Suppressor macrophage treated with lipopolysaccharide for 1 hour (primary cell): ENCODE data around the gene BTBD16.

ENCODE experiments used
- DNase-seq, 3 donors: peaks; one replicate each; pipeline ENCODE4 v3.0.0-alpha.2; 2020 to 2022

The BTBD16 gene

GRCh38 chr10:122323189-122323588, 52.1 kb downstream of the BTBD16 start:
- DNase-seq, result no peak

GRCh38 chr10:122323941-122324675, 53.0 kb downstream of the BTBD16 start:
- peak; percentile 64 to 88 (median 82) for DNase-seq

DNA sequence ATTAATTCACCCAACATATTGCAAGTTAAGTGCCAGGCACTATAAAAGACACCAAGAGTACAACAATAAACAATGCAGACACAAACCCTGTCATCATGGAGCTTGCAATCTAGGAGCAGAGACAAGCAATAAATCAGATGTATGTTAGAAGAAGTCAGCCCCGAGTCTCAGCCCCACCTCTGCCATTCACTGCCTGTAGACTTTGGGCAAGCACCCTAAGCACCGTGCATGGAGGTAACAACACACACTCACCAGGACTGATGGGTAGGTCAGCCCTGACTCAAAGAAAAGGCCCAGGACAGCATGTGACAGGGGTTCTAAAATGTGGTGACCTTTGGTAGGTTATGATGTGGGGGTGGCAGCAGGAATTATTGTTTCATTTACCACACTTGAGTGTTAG, 54.1 kb downstream of the BTBD16 start:
- no peak for DNase-seq

DNA sequence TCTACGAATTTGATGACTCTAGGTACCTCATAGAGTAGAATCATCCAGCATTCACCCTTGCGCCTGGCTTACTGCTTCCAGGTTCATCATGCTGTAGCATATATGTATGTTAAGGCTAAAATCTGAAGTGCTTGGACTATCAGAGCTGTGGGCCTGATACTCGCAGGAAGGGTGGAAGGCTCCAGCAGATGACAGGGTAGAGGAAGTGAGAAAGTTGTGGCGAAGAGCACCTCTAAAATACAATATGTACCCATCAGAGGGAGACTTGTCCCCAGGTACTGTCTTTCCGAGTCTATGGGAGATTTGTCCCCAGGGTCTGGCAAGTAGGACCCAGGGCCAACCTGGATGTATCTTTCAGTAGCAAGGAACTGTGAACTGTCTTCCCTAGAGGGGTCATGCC, 55.3 kb downstream of the BTBD16 start:
- no peak for DNase-seq

GRCh38 chr10:122326806-122327205, 55.7 kb downstream of the BTBD16 start:
- DNase-seq, result no peak

GRCh38 chr10:122327237-122328206, 56.4 kb downstream of the BTBD16 start:
- no peak for DNase-seq

GRCh38 chr10:122328676-122329075, 57.6 kb downstream of the BTBD16 start:
- peak; percentile 46 to 70 (median 64) for DNase-seq

GRCh38 chr10:122329416-122329815, 58.3 kb downstream of the BTBD16 start:
- DNase-seq, result no peak

- no peak for DNase-seq
These were observed 60.0 kb downstream of the BTBD16 start for GRCh38 chr10:122331100-122331499.

DNA sequence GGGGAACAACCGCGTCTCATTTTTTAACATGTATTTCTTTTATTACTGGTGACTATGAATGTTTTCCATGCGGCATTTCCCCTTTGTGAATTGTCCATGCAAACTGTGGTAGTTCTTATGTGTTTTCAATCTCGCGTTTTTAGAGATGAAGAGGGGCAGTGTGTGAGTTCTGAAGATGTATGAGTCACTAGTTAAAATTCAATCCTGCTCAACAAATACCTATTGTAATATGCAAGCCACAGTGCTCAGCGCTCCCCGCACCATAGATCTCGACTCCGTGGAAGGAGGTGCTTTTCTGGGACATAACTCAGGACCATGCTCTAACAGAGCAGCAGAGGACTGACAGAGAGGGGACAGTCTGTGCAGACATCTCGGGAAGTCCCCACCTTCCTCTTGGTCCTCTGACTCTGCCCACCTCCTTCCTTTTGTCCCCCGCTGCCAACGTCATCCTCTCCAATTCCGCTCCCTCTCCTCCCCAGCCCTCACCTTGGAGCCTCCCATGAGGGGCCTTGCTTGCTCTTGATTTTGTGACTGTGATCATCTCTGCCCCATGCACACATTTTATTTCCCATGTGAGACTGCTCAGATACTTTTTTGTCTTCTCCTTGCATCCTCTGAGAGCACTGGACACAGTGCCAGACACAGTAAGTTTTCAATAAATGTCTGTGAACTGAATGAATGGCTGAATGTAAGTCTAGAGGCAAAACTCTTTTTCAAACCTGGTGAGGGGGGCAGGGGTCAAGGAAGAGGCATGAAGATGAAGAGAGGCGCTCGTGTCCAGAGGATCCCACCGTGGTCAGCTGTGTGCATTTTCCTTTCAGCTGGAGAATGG, 60.7 kb downstream of the BTBD16 start:
- peak in 1 of 3 donors; percentile 12 for DNase-seq

- DNase-seq, result peak; percentile 69 to 81 (median 78)
These were observed 61.9 kb downstream of the BTBD16 start for GRCh38 chr10:122333037-122333436.

GRCh38 chr10:122336332-122336731, 65.2 kb downstream of the BTBD16 start:
- DNase-seq, result no peak

DNA sequence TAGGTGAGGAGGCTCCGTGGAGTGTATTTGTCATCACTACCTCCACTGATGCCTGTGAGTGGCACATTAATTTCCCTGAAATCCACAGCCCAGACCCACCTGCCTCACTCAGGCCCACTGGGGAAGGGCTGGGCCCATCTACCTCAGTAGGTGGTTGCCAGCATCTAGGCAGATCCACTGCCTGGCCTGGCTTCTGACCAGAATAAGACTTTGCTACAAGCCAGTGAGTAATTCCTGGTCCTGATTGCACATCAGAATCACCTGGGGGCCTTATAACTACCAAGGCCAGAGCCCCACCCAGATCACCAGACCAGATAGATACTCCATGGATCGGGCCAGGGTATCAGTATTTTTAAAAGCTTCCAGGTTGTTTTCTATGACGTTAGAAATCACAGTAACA, 65.9 kb downstream of the BTBD16 start:
- no peak for DNase-seq

DNA sequence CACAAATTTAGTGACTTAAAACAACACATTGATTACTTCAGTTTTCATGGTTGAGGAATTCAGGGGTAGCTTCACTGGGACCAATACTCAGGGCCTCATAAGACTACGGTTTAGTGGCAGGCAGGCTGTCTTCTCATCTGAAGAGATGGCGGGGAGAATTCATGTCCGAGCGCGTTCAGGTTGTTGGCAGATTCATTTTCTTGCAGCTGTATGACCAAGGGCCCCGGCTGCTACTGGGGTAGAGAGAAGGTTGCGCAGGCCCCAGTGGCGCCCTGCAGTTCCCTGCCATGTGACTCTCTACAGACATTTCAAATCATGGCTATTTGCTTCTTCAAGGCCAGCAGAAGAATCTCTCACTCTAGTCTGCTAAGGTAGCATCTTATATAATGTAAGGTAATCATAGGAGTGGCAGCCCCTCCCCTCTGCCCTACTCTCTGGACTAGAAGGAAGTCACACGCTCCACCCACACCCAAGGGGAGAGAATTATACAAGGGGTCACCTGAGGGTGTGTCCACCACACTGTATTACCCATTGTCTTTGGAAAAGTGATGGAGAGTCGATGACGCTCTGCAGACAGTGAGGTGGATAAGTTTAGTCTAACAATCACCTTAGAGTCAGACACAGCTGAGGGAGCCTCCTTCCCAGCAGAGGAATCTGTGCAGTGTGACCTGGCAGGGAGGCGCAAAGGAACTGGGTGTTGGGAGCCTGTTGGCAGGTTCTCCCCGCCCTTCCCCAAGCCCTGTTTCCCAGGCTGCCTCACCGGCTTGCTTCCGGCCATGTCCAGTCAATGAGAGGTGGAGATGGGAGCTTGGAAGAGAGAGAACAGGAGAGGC, 67.7 kb downstream of the BTBD16 start:
- no peak for DNase-seq

DNA sequence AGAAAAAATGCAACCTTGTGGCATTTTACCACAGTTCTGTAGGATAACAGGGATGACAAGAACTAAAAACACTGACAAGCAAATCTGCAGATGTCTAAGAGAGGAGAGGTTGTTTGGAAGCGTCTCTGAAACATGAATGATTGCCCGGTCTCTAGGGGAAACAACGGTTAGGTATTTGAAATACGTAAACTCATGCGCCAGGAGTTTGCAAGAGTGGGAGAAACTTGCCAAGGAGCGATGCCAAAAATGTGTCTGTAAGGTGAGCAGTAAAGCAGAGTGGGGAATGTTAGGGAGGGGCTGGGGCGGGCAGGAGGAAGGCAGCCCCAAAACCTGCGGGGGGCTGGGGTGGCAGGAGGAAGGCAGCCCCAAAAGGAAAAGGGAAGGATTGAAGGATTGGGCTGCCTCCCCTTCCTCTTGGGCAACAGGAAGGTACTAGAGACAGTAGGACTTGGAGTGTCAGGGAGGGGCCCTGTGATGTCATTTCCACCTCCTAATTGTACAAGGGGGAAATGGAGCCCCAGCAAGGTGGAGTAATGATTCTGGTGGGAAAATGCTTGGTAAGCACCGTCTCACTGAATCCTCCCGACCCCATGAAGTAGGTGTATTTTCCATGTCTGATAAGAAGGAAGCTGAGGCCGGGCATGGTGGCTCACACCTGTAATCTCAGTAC, 70.2 kb downstream of the BTBD16 start:
- DNase-seq, result no peak

- peak; percentile 73 to 78 (median 76) for DNase-seq
These were observed 71.4 kb downstream of the BTBD16 start for GRCh38 chr10:122342293-122343134.

DNA sequence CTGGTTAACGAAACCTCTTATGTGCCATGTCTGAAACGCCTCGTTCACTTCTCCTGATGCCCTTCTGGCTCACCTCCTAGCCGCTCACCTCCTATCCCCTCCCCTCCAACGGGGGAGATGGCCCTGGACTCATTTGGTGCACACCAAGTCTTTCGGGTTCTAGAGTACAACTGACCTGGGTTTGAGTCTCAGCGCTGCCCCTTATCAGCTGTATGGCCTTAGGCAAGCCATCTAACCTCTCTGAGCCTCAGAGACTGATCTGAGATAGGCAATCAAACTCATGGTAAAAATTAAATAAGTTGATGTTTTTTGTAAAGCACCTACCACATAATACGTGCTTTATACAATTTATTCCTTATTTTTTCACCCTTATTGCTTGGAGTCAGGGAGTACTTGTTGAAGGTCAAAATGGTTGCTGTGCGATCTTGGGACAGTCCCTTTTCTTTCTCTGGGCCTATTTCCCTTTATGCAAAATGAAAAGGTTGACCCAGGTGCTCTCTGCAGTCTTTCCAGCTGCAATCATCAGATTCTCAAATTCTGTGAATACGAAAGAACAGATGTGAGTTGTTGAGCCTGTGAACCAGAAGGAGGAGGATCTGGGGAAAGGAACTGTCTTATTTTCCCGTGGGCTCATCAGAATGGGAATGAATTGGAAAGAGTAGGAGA, 72.2 kb downstream of the BTBD16 start:
- DNase-seq, result no peak

- DNase-seq, result no peak
These were observed 72.8 kb downstream of the BTBD16 start for GRCh38 chr10:122343936-122344335.

- peak in 1 of 3 donors; percentile 23 for DNase-seq
These were observed 73.7 kb downstream of the BTBD16 start for GRCh38 chr10:122344741-122345258.
